HG03378 (cell line): ENCODE measurements around the gene MRGPRG.

Source experiments
- ATAC-seq: cut with Tn5 transposase; IDR thresholded peaks from one replicate; pipeline ENCODE4 v1.9.1; 2021; ENCODE audit warnings: mild to moderate bottlenecking, moderate library complexity; ENCODE audit not compliant: unreplicated experiment

MRGPRG gene

GRCh38 chr11:3225826-3226750 lies 7.5 kb upstream of the MRGPRG start:
- ATAC-seq: no peak

- no peak for ATAC-seq
Observed at GRCh38 chr11:3225159-3225758, 6.6 kb upstream of the MRGPRG start.

- ATAC-seq: no peak
Observed at GRCh38 chr11:3224401-3225057, 5.9 kb upstream of the MRGPRG start.

GRCh38 chr11:3223932-3224381 lies 5.3 kb upstream of the MRGPRG start:
- no peak for ATAC-seq

- ATAC-seq: no peak
Observed at GRCh38 chr11:3222941-3223915, 4.6 kb upstream of the MRGPRG start.

- ATAC-seq: no peak
Observed at GRCh38 chr11:3222003-3222855, 3.6 kb upstream of the MRGPRG start.

GRCh38 chr11:3221408-3222002 lies 2.9 kb upstream of the MRGPRG start:
- no peak for ATAC-seq

GRCh38 chr11:3220521-3221407 lies 2.2 kb upstream of the MRGPRG start:
- no peak for ATAC-seq

GRCh38 chr11:3220101-3220500 lies 1.5 kb upstream of the MRGPRG start:
- no peak for ATAC-seq

- ATAC-seq: no peak
Observed at GRCh38 chr11:3219281-3219892, 774 bp upstream of the MRGPRG start.

- ATAC-seq: no peak
Observed at GRCh38 chr11:3217818-3218482, 663 bp downstream of the MRGPRG start.

GRCh38 chr11:3216027-3216525 lies 2.5 kb downstream of the MRGPRG start:
- no peak for ATAC-seq

- ATAC-seq: no peak
Observed at GRCh38 chr11:3215346-3216026, 3.1 kb downstream of the MRGPRG start.

GRCh38 chr11:3214420-3214699 lies 4.3 kb downstream of the MRGPRG start:
- ATAC-seq: no peak

GRCh38 chr11:3213659-3214419 lies 4.8 kb downstream of the MRGPRG start:
- no peak for ATAC-seq

- no peak for ATAC-seq
Observed at GRCh38 chr11:3208272-3208671, 10.3 kb downstream of the MRGPRG start.
